CD4-positive, alpha-beta T cell treated with Interleukin-15 for 4 hours (primary cell): ENCODE data around the gene IL11RA.
A peak's percentile ranks its signal among the peaks of the same experiment; 100 is the strongest.
"Not testable (repeated sequence)": the region's sequence is repeated elsewhere in the genome, so short reads cannot be mapped to it uniquely, and the experiment has no call there.

Source experiments
- DNase-seq: peaks from one replicate; pipeline ENCODE4 v3.0.0-alpha.2; 2020; ENCODE audit warnings: low spot score

Gene IL11RA

GRCh38 chr9:34629491-34629808, 22.5 kb upstream of the IL11RA start:
- DNase-seq = no peak

DNA sequence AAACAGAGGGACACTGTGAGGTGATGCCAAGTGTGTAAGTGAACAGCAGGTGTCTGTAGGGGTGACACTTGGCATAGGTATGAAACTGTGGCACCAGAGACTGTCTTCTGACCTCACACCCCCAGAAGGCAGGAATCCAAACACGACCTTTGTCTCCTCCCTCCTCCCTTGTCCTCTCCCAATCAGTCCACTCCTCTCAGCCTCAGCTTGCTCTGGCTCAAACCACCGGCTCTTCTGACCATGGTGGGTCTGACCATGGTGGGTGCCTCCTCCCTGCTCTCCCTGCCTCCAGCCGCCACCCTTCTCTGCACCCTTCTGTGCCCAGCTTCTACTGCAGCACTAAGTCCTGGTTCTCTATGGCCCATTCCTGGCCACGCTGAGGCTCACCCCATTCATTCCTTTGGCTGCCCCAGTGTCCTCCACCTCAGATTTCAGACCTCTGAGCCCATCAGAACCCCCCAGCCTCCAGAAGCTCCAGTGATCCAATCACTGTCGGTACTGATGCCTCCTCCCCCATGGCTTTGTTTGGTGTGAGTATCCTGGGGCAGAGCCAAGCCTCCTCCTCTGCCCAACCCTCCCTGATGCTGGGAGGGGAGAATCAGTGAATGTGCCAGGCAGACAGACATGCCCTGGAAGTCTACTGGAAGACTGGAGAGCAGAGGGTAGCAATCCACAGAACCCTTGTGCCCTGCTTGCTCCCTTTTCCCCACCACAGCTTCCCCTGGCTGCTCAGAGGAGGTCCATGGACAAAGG, 21.4 kb upstream of the IL11RA start:
- no peak for DNase-seq

DNA sequence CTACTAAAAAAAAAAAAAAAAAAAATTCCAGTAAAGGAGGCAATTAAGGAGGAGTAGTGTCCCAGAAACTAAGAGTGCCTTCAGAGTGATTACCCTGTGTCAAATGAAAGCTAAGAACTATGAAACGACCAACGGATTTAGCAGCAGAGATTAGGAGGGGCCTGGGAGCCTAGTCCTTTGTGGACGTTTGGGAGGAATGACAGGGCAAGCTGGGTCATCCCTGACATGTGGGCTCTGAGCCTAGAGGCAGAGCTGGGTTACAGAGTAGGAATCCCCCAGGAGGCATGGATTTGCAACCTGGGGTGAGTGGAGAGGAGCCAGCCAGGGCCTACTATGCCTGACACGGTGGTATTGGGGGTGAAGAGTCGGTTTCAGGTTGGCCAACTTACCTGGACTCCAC, 18.8 kb upstream of the IL11RA start:
- DNase-seq = no peak

GRCh38 chr9:34633851-34634550, 18.0 kb upstream of the IL11RA start:
- DNase-seq = peak; percentile 79

DNA sequence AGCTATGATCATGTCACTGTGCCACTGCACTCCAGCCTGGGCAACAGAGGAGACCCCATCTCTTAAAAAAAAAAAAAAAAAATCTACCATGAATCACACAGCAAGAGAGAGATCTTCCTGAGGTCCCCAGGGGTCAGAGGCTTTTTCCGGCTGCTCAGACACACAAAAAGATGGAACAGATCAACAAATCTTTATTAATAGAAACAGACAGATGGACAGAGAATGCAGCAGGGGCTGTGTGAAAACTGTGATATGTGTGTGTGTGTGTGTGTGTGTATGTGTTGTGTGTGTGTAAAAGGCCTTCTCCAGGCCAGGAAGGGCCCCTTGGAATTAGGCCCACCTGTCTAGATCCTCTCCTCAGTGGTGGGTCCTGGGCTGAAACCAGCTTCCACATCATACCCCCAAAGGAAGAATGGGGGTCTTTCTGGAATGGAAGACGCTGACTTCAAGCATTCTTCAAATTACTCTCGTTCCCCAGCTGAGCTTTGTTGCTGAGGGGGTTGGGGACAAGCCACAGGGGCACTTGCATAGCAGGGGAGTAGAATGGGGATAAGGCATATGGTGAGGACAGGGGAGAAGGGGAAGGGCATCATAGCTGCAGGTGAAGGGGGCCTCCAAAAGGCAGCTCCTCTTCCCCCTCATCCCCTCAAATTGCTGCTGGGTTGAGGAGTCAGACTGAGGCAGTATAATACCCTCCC, 17.3 kb upstream of the IL11RA start:
- DNase-seq = no peak

- DNase-seq = no peak
Observed at GRCh38 chr9:34635556-34635955, 16.4 kb upstream of the IL11RA start.

- DNase-seq = no peak
Observed at GRCh38 chr9:34636791-34637355, 15.1 kb upstream of the IL11RA start.

DNA sequence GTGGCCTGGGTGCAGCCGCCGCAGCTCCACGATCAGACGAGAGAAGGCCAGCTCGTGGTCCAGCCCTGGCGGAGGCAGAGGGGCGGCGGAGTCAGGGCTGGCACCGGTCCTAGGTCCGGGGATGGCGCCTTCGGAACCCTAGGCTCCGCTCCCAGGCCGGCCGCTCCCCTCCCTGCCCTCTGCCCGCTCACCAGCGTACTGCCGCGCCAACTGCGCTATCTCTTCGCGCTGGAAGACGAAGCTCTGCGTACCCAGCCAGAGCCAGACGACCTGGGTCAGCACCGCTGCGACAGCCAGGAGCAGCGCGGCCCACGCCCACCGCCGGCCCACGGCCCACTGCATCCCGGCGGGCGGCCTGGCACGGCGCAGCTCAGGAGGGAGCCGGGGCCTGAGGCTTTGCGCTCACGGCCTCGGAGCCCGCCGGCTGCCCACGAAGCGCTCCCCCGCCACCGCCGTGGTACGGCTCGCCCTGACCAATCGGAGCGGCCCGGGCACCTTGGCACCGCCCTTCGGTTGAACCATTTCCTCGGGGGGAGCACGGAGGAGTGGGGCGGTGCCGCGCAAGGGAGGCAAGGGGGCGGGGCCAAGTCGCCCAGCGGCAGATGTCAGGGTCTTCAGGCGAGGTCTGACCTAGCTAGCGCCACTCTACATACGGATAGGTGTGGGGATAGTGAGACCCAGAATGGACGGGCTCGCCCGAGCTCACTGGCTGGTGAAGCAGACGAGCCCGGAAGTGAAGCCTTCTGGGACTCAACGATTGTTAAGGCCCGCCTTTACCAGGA, 14.4 kb upstream of the IL11RA start, which contains the start of gene SIGMAR1:
Gene SIGMAR1 (minus strand): TSS at position 432 of the 782 bp plus-strand sequence. CDS start 90 bp downstream, at position 342.
- peak; percentile 95 for DNase-seq

GRCh38 chr9:34638138-34638445, 13.9 kb upstream of the IL11RA start:
- no peak for DNase-seq

GRCh38 chr9:34639322-34639721, 12.7 kb upstream of the IL11RA start:
- DNase-seq = not testable (repeated sequence)

DNA sequence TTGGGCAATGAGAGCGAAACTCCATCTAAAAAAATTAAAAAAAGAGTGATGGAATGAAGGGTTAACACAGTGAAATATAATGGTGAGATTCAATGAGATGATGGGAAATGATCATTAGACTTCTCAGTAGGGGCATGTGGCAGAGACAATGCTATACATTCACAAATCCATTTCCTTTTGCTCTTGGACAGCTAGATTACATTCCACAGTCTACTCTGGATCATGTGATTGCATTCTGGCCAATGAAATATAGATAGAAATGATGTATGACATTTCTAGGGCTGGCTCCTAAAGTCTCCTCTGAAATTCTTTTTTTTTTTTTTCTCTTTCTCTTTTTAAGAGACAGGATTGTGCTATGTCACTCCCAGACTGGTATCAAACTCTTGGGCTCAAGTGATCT, 9.3 kb upstream of the IL11RA start:
- no peak for DNase-seq

- DNase-seq = no peak
Observed at GRCh38 chr9:34644766-34645314, 7.1 kb upstream of the IL11RA start.

DNA sequence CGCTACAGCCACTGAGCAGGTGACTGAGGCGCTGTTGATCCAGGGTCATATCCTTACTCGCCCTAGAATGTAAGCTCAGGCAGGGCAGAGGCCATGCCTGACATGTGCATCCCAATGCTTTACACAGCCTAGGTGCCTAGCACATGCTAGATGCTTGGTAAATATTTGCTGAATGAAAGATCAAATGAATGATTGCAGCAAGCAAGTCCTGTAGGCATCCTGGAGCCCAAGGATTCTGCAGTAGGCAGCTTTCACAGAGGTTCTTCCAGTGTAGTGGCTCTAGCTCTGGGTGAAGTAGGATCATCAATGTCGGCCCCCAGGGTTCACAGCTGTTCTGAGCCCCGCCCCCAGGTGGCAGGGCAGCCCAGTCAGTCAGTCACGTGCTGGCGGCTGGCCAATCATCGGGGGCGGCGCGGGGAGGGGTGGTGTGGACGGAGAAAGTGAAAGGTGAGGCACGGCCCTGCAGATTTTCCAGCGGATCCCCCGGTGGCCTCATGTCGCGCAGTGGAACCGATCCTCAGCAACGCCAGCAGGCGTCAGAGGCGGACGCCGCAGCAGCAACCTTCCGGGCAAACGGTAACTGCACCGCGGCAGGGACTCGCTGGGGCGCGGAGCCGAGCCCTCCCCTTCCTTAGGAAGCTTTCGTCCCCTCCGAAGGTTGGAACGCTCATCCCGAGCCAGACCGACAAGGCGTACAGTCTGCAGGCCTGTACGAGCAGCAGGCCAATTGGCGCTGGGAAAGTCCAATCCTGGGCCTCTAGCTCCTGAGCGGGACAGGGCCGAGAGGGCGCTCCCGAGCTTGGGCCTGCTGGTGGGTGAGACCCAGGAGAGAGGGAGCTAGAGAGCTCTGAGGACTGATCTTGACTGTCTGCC, 5.5 kb upstream of the IL11RA start, which contains the start of gene GALT:
Gene GALT (plus strand): TSS at position 465 of the 873 bp plus-strand sequence. CDS start 30 bp downstream, at position 495.
- peak; percentile 97 for DNase-seq

DNA sequence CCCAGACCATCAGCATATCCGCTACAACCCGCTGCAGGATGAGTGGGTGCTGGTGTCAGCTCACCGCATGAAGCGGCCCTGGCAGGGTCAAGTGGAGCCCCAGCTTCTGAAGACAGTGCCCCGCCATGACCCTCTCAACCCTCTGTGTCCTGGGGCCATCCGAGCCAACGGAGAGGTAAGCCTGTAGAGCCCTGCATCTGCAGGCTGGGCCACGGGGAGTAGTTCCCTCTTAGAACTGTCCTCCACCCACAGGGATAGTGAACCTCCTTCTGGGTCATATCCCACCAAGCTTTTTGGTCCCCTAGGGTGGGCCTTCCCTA, 4.9 kb upstream of the IL11RA start:
- no peak for DNase-seq

- peak; percentile 31 for DNase-seq
Observed at GRCh38 chr9:34647651-34648050, 4.3 kb upstream of the IL11RA start.

GRCh38 chr9:34648673-34649072, 3.3 kb upstream of the IL11RA start:
- DNase-seq = no peak

DNA sequence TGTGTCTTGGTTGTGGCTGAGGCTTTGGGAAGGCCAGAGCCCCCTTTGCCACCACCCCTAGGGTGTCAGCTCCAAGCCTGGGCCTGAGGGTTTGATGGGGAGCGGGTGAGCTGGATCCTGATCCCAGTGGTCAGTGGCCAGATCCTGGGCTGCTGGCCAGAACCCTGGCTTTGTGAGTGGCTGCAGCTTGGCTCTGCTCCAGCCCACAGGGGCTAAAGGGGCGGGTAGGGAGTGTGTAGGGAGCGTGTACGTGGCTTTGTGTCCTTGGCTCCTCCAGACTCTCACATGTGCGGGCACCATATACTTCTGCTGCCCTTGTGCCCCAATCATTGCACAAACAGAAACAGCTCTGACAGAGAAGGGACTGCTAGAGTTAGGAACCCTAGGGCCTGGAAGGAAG, 1.2 kb upstream of the IL11RA start:
- no peak for DNase-seq

DNA sequence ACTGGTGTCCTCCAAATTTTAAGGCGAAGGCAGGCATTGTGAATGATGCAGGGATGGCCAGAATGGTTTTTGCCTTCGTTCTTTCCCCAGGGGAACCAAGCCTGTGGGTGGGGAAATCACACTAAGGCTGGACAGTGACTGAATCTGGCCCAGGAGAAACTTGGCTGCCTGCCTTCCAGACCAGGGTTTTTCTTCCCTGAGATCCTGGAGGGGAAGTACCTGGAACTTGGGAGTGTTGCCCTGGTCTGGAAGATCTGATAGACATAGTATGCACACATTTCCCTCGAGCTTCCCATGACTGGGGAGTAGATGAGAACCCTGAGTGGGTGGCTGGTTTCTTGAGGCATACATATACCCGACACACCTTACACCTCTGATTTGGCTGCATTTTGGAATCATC, 664 bp upstream of the IL11RA start:
- DNase-seq = no peak

DNA sequence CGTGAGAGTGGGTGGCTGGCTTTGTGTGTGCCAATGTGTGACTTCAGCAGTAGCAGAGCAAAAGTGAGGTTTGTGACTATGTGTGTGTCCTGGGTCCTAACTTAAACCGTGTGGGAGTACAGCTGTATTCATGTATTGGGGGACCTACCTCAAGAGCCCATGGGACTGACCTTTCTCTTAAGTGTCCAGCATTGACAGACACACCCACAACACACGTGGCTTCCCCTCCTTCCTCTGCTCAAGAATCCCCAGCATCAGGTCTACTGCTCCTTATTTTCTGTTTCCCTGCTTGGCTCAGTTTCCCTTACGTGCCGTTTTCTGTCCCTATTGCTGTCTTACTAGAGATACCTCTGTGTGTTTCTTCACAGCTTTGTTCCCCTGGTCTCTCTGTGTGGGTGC, 616 bp downstream of the IL11RA start:
- DNase-seq = no peak

- no peak for DNase-seq
Observed at GRCh38 chr9:34653151-34654072, 1.4 kb downstream of the IL11RA start.
